ENCODE measurements around the gene ZMAT5.

Gene ZMAT5

DNA sequence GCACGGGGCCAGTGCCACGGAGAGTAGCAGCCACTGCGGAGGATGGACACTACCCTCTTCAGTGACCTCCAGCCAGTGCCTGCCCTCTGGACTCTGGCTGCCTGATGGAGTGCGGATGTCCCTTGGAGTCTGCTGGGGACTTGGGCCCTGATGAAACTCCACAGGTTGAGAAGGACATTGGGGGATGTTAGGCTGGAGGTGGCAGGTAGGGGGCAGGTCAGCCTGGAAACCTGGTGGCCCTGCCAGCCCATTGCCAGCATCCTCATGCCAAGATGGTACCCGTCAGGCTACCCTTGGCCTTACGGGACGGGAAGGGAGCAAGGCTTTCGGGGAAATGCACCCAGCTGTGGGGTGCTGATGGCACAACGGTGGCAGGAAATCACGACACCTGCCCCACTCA is 43.0 kb downstream of the ZMAT5 start:
- H3K9me3 ChIP-seq (ENCODE audit: low read depth, low read length) = no peaks in the 10 kb centered on the region
- H3K27ac ChIP-seq = no peak overlapping the region
- H3K9ac ChIP-seq (ENCODE audit: insufficient read length) = no peak overlapping the region
- TF ChIP-seq POLR2AphosphoS5 (IDR thresholded peaks at IDR 0.05; ENCODE audit: borderline replicate concordance, low read depth, low read length) (no peak), FOXP2 (optimal IDR thresholded peaks at IDR 0.05; ENCODE audit: control extremely low read depth, extremely low read length, insufficient read depth) (no peak), EZH2 (IDR thresholded peaks at IDR 0.05) (no peak)
- H3K4me3 ChIP-seq = no peak overlapping the region
- no peaks in the 10 kb centered on the region for H3K36me3 ChIP-seq (ENCODE audit: insufficient read depth, low read length)
- no peak for DNase-seq (ENCODE audit: low read depth, low spot score)

DNA sequence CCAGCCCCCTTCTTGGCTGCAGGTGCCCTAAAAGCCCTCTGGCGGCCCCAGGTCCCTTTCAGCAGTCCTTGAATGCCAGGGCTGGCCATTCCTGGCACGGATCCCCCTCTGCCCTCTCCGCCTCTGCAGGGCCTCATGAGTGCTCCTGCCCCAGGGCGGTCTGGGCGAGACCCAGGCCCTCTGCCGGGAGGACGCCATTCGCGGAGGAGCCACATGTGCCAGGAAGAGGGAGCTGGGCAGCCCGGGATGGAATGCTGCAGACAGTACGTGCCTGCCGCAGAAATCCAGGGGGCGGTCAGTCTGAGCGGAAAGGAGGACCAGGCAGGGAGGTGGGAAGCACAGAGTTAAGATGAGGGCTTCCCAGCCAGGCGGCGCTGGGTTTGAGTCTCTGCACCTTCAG is 44.2 kb downstream of the ZMAT5 start:
- no peak for TF ChIP-seq POLR2AphosphoS5 (IDR thresholded peaks at IDR 0.05; ENCODE audit: borderline replicate concordance, low read depth, low read length)
- no peak for TF ChIP-seq EZH2 (IDR thresholded peaks at IDR 0.05)
- TF ChIP-seq FOXP2 (optimal IDR thresholded peaks at IDR 0.05; ENCODE audit: control extremely low read depth, extremely low read length, insufficient read depth) = no peak
- no peak for DNase-seq (ENCODE audit: low read depth, low spot score)

DNA sequence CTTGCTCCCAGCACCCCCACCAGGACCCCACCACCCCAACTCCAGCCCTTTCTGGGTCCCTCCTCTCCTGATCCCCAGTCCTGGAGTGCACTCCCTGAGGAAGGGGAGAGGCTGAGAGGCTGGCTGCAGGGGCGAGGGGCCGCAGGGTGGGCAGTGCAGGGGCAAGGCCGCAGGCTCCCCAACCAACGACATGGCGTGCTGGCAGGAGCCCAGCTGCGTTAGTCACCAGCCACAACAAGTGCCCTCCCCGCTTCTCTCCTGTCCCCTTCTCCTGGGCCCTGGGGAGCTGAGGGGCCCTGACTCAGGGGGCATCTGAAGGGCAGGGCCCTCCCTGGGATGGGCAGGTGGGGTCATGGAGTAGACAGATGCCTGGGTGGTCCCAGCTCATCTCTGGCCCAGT is 44.7 kb downstream of the ZMAT5 start:
- Histone ChIP-seq H3K4me3 (no peak overlapping the region), H3K9me3 (ENCODE audit: low read depth, low read length) (no peaks in the 10 kb centered on the region), H3K27ac (no peak overlapping the region), H3K36me3 (ENCODE audit: insufficient read depth, low read length) (no peaks in the 10 kb centered on the region), H3K9ac (ENCODE audit: insufficient read length) (no peak overlapping the region)
- no peak for DNase-seq (ENCODE audit: low read depth, low spot score)
- TF ChIP-seq POLR2AphosphoS5 (IDR thresholded peaks at IDR 0.05; ENCODE audit: borderline replicate concordance, low read depth, low read length) = no peak
- TF ChIP-seq FOXP2 (optimal IDR thresholded peaks at IDR 0.05; ENCODE audit: control extremely low read depth, extremely low read length, insufficient read depth) = no peak
- no peak for TF ChIP-seq EZH2 (IDR thresholded peaks at IDR 0.05)

More for the DNA sequence above, 44.2 kb downstream of the ZMAT5 start:
- H3K9me3 ChIP-seq (ENCODE audit: low read depth, low read length) = no peaks in the 10 kb centered on the region
- H3K9ac ChIP-seq (ENCODE audit: insufficient read length) = no peak overlapping the region
- H3K27ac ChIP-seq = no peak overlapping the region
- no peaks in the 10 kb centered on the region for H3K36me3 ChIP-seq (ENCODE audit: insufficient read depth, low read length)
- H3K4me3 ChIP-seq = no peak overlapping the region

DNA sequence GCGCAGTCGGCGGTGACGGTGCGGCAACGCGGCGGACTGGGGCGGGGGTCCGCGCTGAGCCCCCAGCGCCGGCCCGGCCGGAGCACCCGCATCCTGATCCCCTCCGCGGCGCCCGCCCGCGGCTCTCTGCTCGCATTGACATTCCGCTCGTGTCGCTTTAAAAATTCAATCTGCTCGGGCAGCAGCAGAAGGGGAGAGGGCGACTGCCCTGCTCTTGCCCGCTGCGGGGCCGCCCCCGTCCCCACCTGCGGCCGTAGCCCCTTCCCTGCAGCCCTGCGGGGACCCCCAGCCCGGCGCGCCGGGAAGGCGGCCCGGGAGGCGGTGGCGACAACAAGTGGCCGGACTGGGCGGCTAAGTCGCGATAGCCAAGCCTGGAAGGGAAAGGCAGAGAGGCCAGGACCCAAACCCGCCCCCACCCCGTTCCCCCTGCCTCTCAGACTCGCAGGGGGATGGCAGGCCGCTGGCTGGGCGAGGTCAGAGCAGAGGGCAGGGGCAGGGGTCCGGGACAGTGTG is 45.9 kb downstream of the ZMAT5 start:
- Histone ChIP-seq H3K9ac (ENCODE audit: insufficient read length) (no peak overlapping the region), H3K9me3 (ENCODE audit: low read depth, low read length) (no peaks in the 10 kb centered on the region), H3K27ac (no peak overlapping the region), H3K36me3 (ENCODE audit: insufficient read depth, low read length) (no peaks in the 10 kb centered on the region), H3K4me3 (no peak overlapping the region)
- no peak for DNase-seq (ENCODE audit: low read depth, low spot score)
- TF ChIP-seq POLR2AphosphoS5 (IDR thresholded peaks at IDR 0.05; ENCODE audit: borderline replicate concordance, low read depth, low read length) (no peak), EZH2 (IDR thresholded peaks at IDR 0.05) (peak; percentile 92)

DNA sequence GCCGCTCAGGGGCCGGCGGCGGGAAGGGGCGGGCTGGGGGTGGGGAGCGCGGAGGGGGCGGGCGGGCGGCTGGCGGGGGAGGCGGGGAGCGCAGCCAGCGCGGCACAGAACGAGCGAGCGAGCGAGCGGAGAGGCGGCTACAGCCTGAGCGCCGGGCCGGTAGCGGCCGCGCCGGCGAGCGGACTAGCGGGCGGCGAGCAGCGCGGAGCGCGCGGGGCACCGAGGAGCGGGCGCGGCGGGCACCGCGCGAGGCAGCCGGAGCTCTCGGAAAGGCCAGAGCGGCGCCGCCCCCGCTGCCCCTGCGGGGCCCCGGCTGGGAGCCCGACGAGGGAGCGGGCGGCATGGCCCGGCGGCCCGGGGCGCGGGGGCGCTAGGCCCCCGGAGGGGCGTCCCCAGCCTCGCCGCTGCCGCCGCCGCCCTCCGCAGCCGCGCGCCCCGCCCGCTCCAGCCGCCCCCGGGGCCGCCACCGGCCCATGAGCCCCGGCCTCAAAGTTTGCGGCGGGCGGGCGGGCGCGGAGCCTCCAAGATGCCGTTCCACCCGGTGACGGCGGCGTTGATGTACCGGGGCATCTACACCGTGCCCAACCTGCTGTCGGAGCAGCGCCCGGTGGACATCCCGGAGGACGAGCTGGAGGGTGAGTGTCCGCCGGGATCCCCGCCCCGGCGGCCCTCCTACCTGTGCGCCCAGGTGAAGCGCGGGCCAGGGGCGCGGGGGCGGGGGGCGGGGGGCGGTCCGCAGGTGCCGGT is 46.7 kb downstream of the ZMAT5 start, which contains the start of gene CABP7:
CABP7 (plus strand) TSS at position 105 of the 747 bp plus-strand sequence; CDS start at position 527, 422 bp downstream.
- Histone ChIP-seq H3K9ac (ENCODE audit: insufficient read length) (no peak within 1 kb of the TSS), H3K4me3 (no peak within 1 kb of the TSS), H3K9me3 (ENCODE audit: low read depth, low read length) (no peaks in the 10 kb centered on the region), H3K36me3 (ENCODE audit: insufficient read depth, low read length) (no peaks in the 10 kb centered on the region), H3K27ac (no peak within 1 kb of the TSS)
- TF ChIP-seq EZH2 (IDR thresholded peaks at IDR 0.05) (no peak), FOXP2 (optimal IDR thresholded peaks at IDR 0.05; ENCODE audit: control extremely low read depth, extremely low read length, insufficient read depth) (no peak), POLR2AphosphoS5 (IDR thresholded peaks at IDR 0.05; ENCODE audit: borderline replicate concordance, low read depth, low read length) (no peak)
- no peak for DNase-seq (ENCODE audit: low read depth, low spot score)

DNA sequence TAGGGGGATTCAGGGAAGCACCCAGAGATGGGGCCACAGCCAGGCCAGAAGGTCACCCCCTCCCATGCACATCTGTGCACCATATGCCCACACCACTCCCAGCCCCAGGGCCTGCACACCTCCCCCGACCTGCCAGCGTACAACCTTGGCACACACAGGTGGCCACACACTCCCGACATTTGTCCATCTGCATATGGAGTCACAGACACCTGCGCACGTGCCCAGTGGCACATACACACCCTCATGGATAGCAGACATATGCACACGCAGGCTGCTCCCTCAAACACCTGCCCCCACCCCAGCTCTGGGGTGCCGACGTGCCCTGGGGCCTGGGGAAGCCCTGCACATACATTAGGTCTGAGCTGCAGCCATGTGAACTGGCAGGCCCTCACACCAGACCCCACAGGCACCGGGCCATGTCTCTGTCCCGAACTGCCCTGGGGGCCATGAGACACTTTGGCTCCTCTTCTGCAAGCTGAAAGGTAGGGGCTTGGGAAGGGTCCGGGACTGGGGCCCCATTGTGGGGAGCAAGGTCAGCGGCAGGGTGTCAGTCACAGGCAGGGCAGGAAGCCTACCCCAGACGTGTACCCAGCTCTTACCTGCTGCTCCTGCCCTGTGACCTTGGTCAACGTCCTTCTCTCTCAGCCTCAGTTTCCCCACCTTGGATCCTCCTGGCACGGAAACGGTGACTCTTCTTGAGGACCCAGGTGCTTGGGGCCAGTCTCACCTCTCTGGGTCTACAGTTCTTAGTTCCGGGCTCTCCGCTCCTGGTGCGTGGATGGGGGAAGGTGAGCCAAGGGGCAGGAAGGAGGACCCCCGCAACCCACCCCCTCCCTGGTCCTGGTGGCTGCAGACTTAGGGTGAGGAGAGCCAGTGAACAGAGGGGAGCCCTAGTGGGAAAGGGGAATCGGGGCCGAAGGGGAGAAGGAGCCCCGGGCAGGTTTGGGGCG is 47.6 kb downstream of the ZMAT5 start:
- H3K9me3 ChIP-seq (ENCODE audit: low read depth, low read length) = no peaks in the 10 kb centered on the region
- no peak for DNase-seq (ENCODE audit: low read depth, low spot score)
- no peak overlapping the region for H3K27ac ChIP-seq
- H3K36me3 ChIP-seq (ENCODE audit: insufficient read depth, low read length) = no peaks in the 10 kb centered on the region
- H3K9ac ChIP-seq (ENCODE audit: insufficient read length) = no peak overlapping the region
- no peak overlapping the region for H3K4me3 ChIP-seq
- TF ChIP-seq FOXP2 (optimal IDR thresholded peaks at IDR 0.05; ENCODE audit: control extremely low read depth, extremely low read length, insufficient read depth) = no peak
- TF ChIP-seq POLR2AphosphoS5 (IDR thresholded peaks at IDR 0.05; ENCODE audit: borderline replicate concordance, low read depth, low read length) = no peak
- no peak for TF ChIP-seq EZH2 (IDR thresholded peaks at IDR 0.05)

DNA sequence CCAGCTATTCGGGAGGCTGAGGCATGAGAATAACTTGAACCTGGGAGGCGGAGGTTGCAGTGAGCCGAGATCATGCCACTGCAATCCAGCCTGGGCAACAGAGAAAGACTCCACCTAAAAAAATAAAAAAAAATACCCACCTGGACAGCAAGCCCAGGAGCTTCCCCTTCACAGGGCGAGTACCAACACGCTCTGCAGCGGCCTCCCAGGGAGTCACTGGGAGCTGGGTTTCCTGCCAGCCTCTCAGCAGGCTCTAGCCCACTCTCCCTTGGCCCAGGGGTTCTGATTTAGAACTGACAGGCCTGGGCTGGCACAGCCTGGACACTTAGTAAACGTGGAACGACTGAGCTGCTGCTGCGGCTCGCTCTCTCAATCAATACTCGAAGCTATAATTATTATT is 49.0 kb downstream of the ZMAT5 start:
- Histone ChIP-seq H3K9me3 (ENCODE audit: low read depth, low read length) (no peaks in the 10 kb centered on the region), H3K4me3 (no peak overlapping the region), H3K36me3 (ENCODE audit: insufficient read depth, low read length) (no peaks in the 10 kb centered on the region), H3K27ac (no peak overlapping the region), H3K9ac (ENCODE audit: insufficient read length) (no peak overlapping the region)
- no peak for TF ChIP-seq FOXP2 (optimal IDR thresholded peaks at IDR 0.05; ENCODE audit: control extremely low read depth, extremely low read length, insufficient read depth)
- TF ChIP-seq POLR2AphosphoS5 (IDR thresholded peaks at IDR 0.05; ENCODE audit: borderline replicate concordance, low read depth, low read length) = no peak
- no peak for TF ChIP-seq EZH2 (IDR thresholded peaks at IDR 0.05)
- no peak for DNase-seq (ENCODE audit: low read depth, low spot score)
